ENCODE results near the gene DIP2C.
"Not testable (repeated sequence)": the region's sequence is repeated elsewhere in the genome, so short reads cannot be mapped to it uniquely, and the experiment has no call there.

- not testable (repeated sequence) for TF ChIP-seq ARNT (IDR thresholded peaks at IDR 0.05); FOXA1 (IDR thresholded peaks at IDR 0.05); L3MBTL2 (conservative IDR thresholded peaks at IDR 0.05); FOXM1 (IDR thresholded peaks at IDR 0.05; ENCODE audit: borderline replicate concordance)
These were observed 388.9 kb downstream of the DIP2C start for GRCh38 chr10:300580-300979.

All from HEK293T (cell line).